OCI-LY1 (cell line): ENCODE data around the gene ERCC2.

Source experiments
- H2AFZ ChIP-seq: fragments of 200-600 bp; sonication (generic), shearing (Covaris generic); 2 replicates; pipeline ENCODE4 v1.6.0; 2014; ENCODE audit warnings: antibody characterized with exemption, mild to moderate bottlenecking, low read length
- H3F3A ChIP-seq: fragments of 200-600 bp; sonication (generic), shearing (Covaris generic); 2 replicates; pipeline ENCODE4 v1.6.0; 2014; ENCODE audit warnings: mild to moderate bottlenecking, antibody characterized with exemption, low read length, moderate library complexity; ENCODE audit not compliant: insufficient read depth
- H3K27ac ChIP-seq: fragments of 200-600 bp; sonication (generic); 2 replicates; pipeline ENCODE4 v1.5.1; 2014; ENCODE audit warnings: low read length, mixed run types, mild to moderate bottlenecking, low read depth; ENCODE audit not compliant: poor library complexity, severe bottlenecking
- H3K27me3 ChIP-seq: fragments of 200-600 bp; sonication (generic); 2 replicates; pipeline ENCODE4 v1.6.0; 2014; ENCODE audit warnings: antibody characterized with exemption, mild to moderate bottlenecking, low read length, moderate library complexity; ENCODE audit not compliant: insufficient read depth
- H3K36me3 ChIP-seq: fragments of 200-600 bp; sonication (generic); 2 replicates; pipeline ENCODE4 v1.6.1; 2014; ENCODE audit warnings: mild to moderate bottlenecking, antibody characterized with exemption, low read length, moderate library complexity, mixed read lengths; ENCODE audit not compliant: insufficient read depth
- H3K4me1 ChIP-seq: fragments of 200-600 bp; sonication (generic); 2 replicates; pipeline ENCODE4 v1.5.1; 2014; ENCODE audit warnings: mild to moderate bottlenecking, low read length, moderate library complexity; ENCODE audit not compliant: insufficient read depth, severe bottlenecking
- H3K4me2 ChIP-seq: fragments of 200-600 bp; sonication (generic), shearing (Covaris generic); 2 replicates; pipeline ENCODE4 v1.6.1; 2014; ENCODE audit warnings: low read length
- H3K4me3 ChIP-seq: fragments of 200-600 bp; sonication (generic); 2 replicates; pipeline ENCODE4 v1.5.1; 2014; ENCODE audit warnings: low read length, low read depth, mild to moderate bottlenecking, mixed read lengths; ENCODE audit not compliant: poor library complexity, severe bottlenecking
- H3K79me2 ChIP-seq: fragments of 200-600 bp; shearing (Covaris generic); 2 replicates; pipeline ENCODE4 v1.6.1; 2016; ENCODE audit warnings: mixed run types, low read length, mixed read lengths; ENCODE audit not compliant: insufficient read depth
- H3K9ac ChIP-seq: fragments of 200-600 bp; sonication (generic), shearing (Covaris generic); 2 replicates; pipeline ENCODE4 v1.6.1; 2014; ENCODE audit warnings: mild to moderate bottlenecking, low read length, mixed read lengths
- H3K9me2 ChIP-seq: fragments of 200-600 bp; sonication (generic), shearing (Covaris generic); 2 replicates; pipeline ENCODE4 v1.6.1; 2014; ENCODE audit warnings: low read depth, mild to moderate bottlenecking, low read length, mixed read lengths
- H3K9me3 ChIP-seq: fragments of 200-600 bp; shearing (Covaris generic); 2 replicates; pipeline ENCODE4 v1.6.1; 2014; ENCODE audit warnings: low read length, mixed read lengths
- H4K20me1 ChIP-seq: fragments of 200-600 bp; sonication (generic), shearing (Covaris generic); 2 replicates; pipeline ENCODE4 v1.6.0; 2016; ENCODE audit warnings: mild to moderate bottlenecking, low read length; ENCODE audit not compliant: insufficient read depth
- EZH2 ChIP-seq: fragments of 200-600 bp; sonication (generic), shearing (Covaris generic); IDR thresholded peaks from 2 replicates; pipeline ENCODE4 v1.8.0; 2017; ENCODE audit warnings: borderline replicate concordance, mixed run types, mild to moderate bottlenecking, antibody characterized with exemption, low read length, moderate library complexity, mixed read lengths
- TF ChIP-seq, protein P1 (sequence below): fragments of 200-600 bp; sonication (generic), shearing (Covaris generic); IDR thresholded peaks from 2 replicates; pipeline ENCODE4 v1.5.1; 2017; ENCODE audit warnings: mild to moderate bottlenecking, antibody characterized with exemption, low read length, moderate library complexity, mixed read lengths

Gene ERCC2

DNA sequence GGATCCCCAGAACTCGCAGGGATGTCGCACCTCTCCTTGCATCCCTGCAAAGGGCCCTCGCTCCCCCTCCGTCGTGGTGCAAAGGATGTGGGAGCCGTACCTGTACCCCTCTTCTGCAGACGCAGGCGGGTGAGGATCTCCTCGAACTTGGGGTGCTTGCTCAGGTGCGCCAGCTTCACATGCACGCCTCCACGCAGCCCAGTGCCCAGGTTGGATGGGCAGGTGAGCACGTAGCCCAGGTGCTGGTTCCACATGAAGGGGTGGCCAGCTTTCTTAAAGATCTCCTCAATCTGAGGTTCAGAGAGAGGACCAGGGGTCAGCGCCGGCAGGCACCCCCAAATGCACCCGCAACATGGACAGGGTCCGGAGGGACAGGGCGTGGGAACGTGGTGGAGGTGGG lies 63.0 kb downstream of the ERCC2 start:
- Histone ChIP-seq H3K79me2 (no peaks in the 10 kb centered on the region), H3K9ac (no peak overlapping the region), H3K27me3 (no peaks in the 10 kb centered on the region), H3F3A (no peaks in the 10 kb centered on the region), H4K20me1 (no peaks in the 10 kb centered on the region), H3K9me2 (no peaks in the 10 kb centered on the region), H3K9me3 (no peaks in the 10 kb centered on the region), H3K4me1 (no peaks in the 10 kb centered on the region), H3K4me2 (no peak overlapping the region), H3K27ac (no peak overlapping the region), H3K36me3 (no peaks in the 10 kb centered on the region), H3K4me3 (no peak overlapping the region), H2AFZ (no peak overlapping the region)
- TF ChIP-seq, protein P1, sequence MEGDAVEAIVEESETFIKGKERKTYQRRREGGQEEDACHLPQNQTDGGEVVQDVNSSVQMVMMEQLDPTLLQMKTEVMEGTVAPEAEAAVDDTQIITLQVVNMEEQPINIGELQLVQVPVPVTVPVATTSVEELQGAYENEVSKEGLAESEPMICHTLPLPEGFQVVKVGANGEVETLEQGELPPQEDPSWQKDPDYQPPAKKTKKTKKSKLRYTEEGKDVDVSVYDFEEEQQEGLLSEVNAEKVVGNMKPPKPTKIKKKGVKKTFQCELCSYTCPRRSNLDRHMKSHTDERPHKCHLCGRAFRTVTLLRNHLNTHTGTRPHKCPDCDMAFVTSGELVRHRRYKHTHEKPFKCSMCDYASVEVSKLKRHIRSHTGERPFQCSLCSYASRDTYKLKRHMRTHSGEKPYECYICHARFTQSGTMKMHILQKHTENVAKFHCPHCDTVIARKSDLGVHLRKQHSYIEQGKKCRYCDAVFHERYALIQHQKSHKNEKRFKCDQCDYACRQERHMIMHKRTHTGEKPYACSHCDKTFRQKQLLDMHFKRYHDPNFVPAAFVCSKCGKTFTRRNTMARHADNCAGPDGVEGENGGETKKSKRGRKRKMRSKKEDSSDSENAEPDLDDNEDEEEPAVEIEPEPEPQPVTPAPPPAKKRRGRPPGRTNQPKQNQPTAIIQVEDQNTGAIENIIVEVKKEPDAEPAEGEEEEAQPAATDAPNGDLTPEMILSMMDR = no peak
- TF ChIP-seq EZH2 = no peak

DNA sequence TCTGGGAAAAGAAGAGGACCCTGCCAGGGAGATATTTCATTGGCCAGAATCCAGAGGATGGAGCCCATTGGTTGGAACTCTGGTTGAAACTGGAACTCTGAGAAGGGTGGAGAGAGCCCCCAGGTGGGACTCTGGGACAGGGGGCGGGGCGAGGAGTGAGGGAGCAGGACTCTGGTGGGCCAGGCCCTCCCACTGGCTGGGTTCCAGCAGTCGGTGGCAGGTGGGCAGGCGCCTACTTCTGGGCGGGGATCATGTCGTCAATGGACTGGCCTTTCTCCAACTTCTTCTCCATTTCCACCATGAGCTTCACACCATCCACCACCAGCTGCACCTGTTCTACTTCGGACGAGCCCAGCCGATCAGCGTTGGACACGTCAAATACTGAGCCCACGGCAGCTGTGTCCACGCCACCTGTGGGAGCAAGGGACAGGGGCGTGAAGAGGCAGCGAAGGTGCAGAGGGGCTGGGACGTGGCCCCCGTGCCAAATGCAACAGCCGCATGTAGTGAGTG lies 63.8 kb downstream of the ERCC2 start:
- H3K4me3 ChIP-seq = no peak overlapping the region

DNA sequence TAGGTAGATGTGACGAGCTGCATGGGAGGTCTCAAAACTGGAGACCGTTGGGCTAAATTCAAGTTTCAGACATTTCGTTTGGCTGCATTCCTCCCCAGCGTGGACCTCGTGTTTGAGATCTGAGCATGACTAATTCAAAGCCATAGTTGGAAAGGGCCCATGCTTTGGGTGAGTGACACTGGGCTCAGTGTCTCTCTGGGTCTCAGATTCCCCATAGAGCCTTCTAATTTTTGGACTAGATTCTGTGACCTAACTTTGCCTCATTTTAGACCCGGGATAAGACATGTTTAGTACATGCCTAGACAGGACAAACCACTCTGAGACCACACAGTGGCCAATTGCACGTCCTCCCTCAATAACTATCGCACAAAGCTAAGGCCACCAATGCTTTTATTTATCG lies 64.3 kb downstream of the ERCC2 start:
- no peaks in the 10 kb centered on the region for H4K20me1 ChIP-seq
- no peaks in the 10 kb centered on the region for H3K9me2 ChIP-seq
- no peak overlapping the region for H2AFZ ChIP-seq
- no peaks in the 10 kb centered on the region for H3K4me1 ChIP-seq
- H3K9ac ChIP-seq = no peak overlapping the region
- no peak overlapping the region for H3K27ac ChIP-seq
- H3K27me3 ChIP-seq = no peaks in the 10 kb centered on the region
- TF ChIP-seq, protein P1 = no peak
- no peak for TF ChIP-seq EZH2
- H3K79me2 ChIP-seq = no peaks in the 10 kb centered on the region
- H3K4me2 ChIP-seq = no peak overlapping the region
- no peaks in the 10 kb centered on the region for H3F3A ChIP-seq
- H3K36me3 ChIP-seq = no peaks in the 10 kb centered on the region
- H3K9me3 ChIP-seq = no peaks in the 10 kb centered on the region
- H3K4me3 ChIP-seq = no peak overlapping the region

More for the DNA sequence above, 63.8 kb downstream of the ERCC2 start:
- no peaks in the 10 kb centered on the region for H3K4me1 ChIP-seq
- H3K27ac ChIP-seq = no peak overlapping the region
- H2AFZ ChIP-seq = no peak overlapping the region
- H3K36me3 ChIP-seq = no peaks in the 10 kb centered on the region
- no peak for TF ChIP-seq EZH2
- H3K9ac ChIP-seq = no peak overlapping the region
- H3K9me3 ChIP-seq = no peaks in the 10 kb centered on the region
- no peaks in the 10 kb centered on the region for H4K20me1 ChIP-seq
- no peaks in the 10 kb centered on the region for H3K79me2 ChIP-seq
- no peaks in the 10 kb centered on the region for H3F3A ChIP-seq
- no peaks in the 10 kb centered on the region for H3K27me3 ChIP-seq
- no peaks in the 10 kb centered on the region for H3K9me2 ChIP-seq
- H3K4me2 ChIP-seq = no peak overlapping the region

DNA sequence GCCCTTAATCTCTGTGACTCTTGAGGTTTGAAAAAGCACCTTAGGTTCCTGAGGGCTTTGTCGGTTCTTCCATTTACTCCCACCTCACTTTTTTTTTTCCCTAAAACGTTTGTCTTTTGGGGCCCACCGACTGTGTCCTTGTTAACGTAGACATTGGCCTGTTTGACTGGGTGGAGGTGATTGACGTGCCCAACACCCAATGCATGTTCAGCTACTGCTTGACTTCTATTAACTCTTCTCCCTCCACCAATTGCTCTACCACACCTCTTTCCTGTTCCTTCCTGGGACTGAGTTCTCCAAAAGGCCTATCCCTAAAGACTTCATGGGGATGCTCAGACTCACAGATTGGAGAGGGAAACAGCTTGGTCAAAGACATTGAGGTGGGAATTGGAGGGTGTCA lies 65.0 kb downstream of the ERCC2 start:
- H3K4me3 ChIP-seq = no peak overlapping the region
- H3K27me3 ChIP-seq = no peaks in the 10 kb centered on the region
- no peaks in the 10 kb centered on the region for H3K9me3 ChIP-seq
- no peak overlapping the region for H3K27ac ChIP-seq
- H3K9me2 ChIP-seq = no peaks in the 10 kb centered on the region
- no peak overlapping the region for H3K4me2 ChIP-seq
- no peaks in the 10 kb centered on the region for H4K20me1 ChIP-seq
- no peaks in the 10 kb centered on the region for H3K79me2 ChIP-seq
- peaks cover 2% of the 10 kb centered on the region; the same call in 1 of the 2 replicates for H3K36me3 ChIP-seq
- no peak for TF ChIP-seq EZH2
- TF ChIP-seq, protein P1 = no peak
- H2AFZ ChIP-seq = no peak overlapping the region
- no peak overlapping the region for H3K9ac ChIP-seq
- H3F3A ChIP-seq = no peaks in the 10 kb centered on the region
- H3K4me1 ChIP-seq = no peaks in the 10 kb centered on the region
